ENCODE measurements around the gene ZNF516. TPM values are rescaled to one million over a fixed set of nuclear protein-coding genes. Genes with fewer than 3 reads are reported as not detected.
A peak's percentile ranks its signal among the peaks of the same experiment; 100 is the strongest.

Gene ZNF516
- total RNA-seq, 2 experiments from 2014 or later = 7.4 to 8.4 TPM

DNA sequence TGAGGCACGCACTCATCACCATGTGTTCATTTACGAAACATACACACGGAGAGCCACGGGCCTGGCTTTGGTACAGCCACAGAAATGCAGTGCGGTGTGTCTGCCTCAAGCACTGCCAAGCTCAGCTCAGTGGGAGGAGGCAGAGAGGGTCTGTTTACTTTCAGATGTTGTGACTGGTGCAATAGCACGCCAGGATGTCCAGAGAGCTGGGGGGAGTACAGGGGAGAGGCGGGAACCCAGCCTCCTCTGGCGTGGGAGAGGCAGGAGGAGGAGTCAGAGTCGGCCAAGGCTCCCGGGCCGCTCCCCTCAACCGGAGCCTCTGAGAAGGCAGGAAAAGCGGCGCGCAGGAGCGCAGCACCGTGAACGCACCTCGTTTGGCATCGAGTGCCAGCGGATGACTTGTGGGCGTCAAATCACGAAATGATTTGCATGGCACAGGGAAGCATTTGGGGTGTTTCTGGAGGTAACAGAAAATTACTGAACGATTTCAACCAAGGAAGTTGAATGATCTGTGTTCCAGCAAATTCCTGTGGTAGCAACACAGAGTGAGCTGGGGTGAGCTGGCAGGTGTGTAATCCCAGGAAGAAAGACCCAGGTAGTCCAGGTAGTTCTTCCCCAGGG is 143.0 kb downstream of the ZNF516 start:
- CTCF ChIA-PET = no interaction called here
- H3K4me3 Mint-ChIP-seq = no peak overlapping the region
- peaks cover 4% of the 10 kb centered on the region for H3K36me3 Mint-ChIP-seq (ENCODE audit: low read depth)
- peaks cover 7% of the 10 kb centered on the region for H3K27me3 Mint-ChIP-seq (ENCODE audit: low read depth)
- intact Hi-C loops (cut with micrococcal nuclease) = no loop called here
- H3K4me1 Mint-ChIP-seq (ENCODE audit: low read depth) = peaks cover 9% of the 10 kb centered on the region
- H3K27ac Mint-ChIP-seq = no peak overlapping the region
- H3K9me3 Mint-ChIP-seq = peaks cover 9% of the 10 kb centered on the region
- no peak for DNase-seq

- intact Hi-C loops (cut with micrococcal nuclease) = no loop called here
- CTCF ChIA-PET = no interaction called here
- Mint-ChIP-seq H3K27ac (no peak overlapping the region), H3K9me3 (peaks cover 9% of the 10 kb centered on the region), H3K4me3 (no peak overlapping the region), H3K27me3 (ENCODE audit: low read depth) (peaks cover 7% of the 10 kb centered on the region), H3K4me1 (ENCODE audit: low read depth) (peaks cover 9% of the 10 kb centered on the region), H3K36me3 (ENCODE audit: low read depth) (peaks cover 4% of the 10 kb centered on the region)
- no peak for DNase-seq
Observed at GRCh38 chr18:76350134-76351025, 144.7 kb downstream of the ZNF516 start.

- intact Hi-C loops (cut with micrococcal nuclease) = loop anchor here (1.0 to 10.0 kb wide), 5 partner anchors 77 to 1697 kb away; no protein-coding TSS in a partner anchor
- Mint-ChIP-seq H3K27ac (no peak overlapping the region), H3K27me3 (ENCODE audit: low read depth) (peaks cover 7% of the 10 kb centered on the region), H3K4me3 (no peak overlapping the region), H3K9me3 (peaks cover 7% of the 10 kb centered on the region), H3K36me3 (ENCODE audit: low read depth) (peaks cover 1% of the 10 kb centered on the region), H3K4me1 (ENCODE audit: low read depth) (peaks cover 9% of the 10 kb centered on the region)
- CTCF ChIA-PET = interaction anchor here (0.6 to 1.3 kb wide), 3 partner anchors 10 to 793 kb away, joined by 3 to 4 read pairs (median 3); no protein-coding TSS in a partner anchor
- DNase-seq = peak; percentile 80
Observed at GRCh38 chr18:76349067-76349715, 145.9 kb downstream of the ZNF516 start.

DNA sequence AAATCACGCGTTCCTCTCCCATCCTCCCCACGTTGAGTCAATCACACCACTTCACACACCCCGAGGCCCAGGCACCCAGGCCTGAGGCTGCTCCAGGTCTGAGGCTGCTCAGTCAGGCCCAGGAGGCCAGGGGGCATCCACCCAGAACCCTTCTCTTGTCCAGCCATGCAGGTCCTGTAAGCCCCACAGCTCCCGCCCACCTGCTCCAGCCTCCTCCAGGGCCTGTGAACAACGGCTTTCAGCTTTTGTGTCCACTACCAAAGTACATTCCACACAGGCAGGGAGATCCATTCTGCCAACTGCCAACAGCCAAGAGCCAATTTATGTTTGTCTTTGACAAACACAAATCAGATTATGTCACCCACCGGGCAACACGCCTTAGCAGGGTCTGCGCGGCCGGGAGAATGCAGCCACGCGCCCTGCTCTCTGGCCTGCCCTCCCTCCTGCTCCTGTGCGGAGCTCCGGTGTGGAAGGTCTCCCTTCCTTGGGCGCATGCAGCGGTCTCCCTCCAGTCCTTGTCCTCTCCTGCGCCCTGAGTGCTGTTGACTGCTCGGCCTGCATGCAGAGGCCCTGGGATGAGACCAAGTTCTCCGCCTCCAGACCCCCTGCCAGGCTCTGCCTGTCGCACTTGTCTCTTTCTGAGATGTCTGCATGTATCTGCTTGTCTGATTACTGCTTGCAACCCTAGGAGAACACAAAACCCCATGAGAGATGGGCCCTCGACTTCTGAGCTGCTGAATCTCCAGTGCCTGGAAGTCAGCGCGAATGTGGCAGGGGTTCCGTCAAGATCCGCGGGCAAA is 146.6 kb downstream of the ZNF516 start:
- Mint-ChIP-seq H3K27me3 (ENCODE audit: low read depth) (peaks cover 7% of the 10 kb centered on the region), H3K36me3 (ENCODE audit: low read depth) (no peaks in the 10 kb centered on the region), H3K27ac (no peak overlapping the region), H3K4me1 (ENCODE audit: low read depth) (peaks cover 9% of the 10 kb centered on the region), H3K4me3 (no peak overlapping the region), H3K9me3 (peaks cover 3% of the 10 kb centered on the region)
- DNase-seq = no peak
- CTCF ChIA-PET = interaction anchor here (0.6 to 1.3 kb wide), 4 partner anchors 9 to 793 kb away, joined by 3 to 4 read pairs (median 3); no protein-coding TSS in a partner anchor
- intact Hi-C loops (cut with micrococcal nuclease) = loop anchor here (1.0 to 10.0 kb wide), 5 partner anchors 76 to 1696 kb away; no protein-coding TSS in a partner anchor

GRCh38 chr18:76347341-76347740 is 147.7 kb downstream of the ZNF516 start:
- Mint-ChIP-seq H3K4me1 (ENCODE audit: low read depth) (peaks cover 9% of the 10 kb centered on the region), H3K27me3 (ENCODE audit: low read depth) (peaks cover 5% of the 10 kb centered on the region), H3K4me3 (no peak overlapping the region), H3K27ac (no peak overlapping the region), H3K36me3 (ENCODE audit: low read depth) (no peaks in the 10 kb centered on the region), H3K9me3 (no peaks in the 10 kb centered on the region)
- DNase-seq = no peak
- CTCF ChIA-PET = no interaction called here
- intact Hi-C loops (cut with micrococcal nuclease) = loop anchor here (5.0 to 10.0 kb wide), 3 partner anchors 75 to 873 kb away; no protein-coding TSS in a partner anchor

- no peak overlapping the region for H3K4me3 Mint-ChIP-seq
- H3K27me3 Mint-ChIP-seq (ENCODE audit: low read depth) = peaks cover 5% of the 10 kb centered on the region
- peaks cover 9% of the 10 kb centered on the region for H3K4me1 Mint-ChIP-seq (ENCODE audit: low read depth)
- H3K36me3 Mint-ChIP-seq (ENCODE audit: low read depth) = no peaks in the 10 kb centered on the region
- H3K9me3 Mint-ChIP-seq = no peaks in the 10 kb centered on the region
- intact Hi-C loops (cut with micrococcal nuclease) = loop anchor here (5.0 to 10.0 kb wide), 3 partner anchors 74 to 872 kb away; no protein-coding TSS in a partner anchor
- DNase-seq = no peak
- CTCF ChIA-PET = no interaction called here
- H3K27ac Mint-ChIP-seq = no peak overlapping the region
Observed at GRCh38 chr18:76346490-76347130, 148.4 kb downstream of the ZNF516 start.

- intact Hi-C loops (cut with micrococcal nuclease) = loop anchor here (5.0 to 10.0 kb wide), 3 partner anchors 74 to 871 kb away; no protein-coding TSS in a partner anchor
- peaks cover 9% of the 10 kb centered on the region for H3K4me1 Mint-ChIP-seq (ENCODE audit: low read depth)
- H3K27ac Mint-ChIP-seq = no peak overlapping the region
- H3K9me3 Mint-ChIP-seq = no peaks in the 10 kb centered on the region
- H3K27me3 Mint-ChIP-seq (ENCODE audit: low read depth) = peaks cover 5% of the 10 kb centered on the region
- CTCF ChIA-PET = interaction anchor here (0.6 kb wide), 1 partner anchor 676 kb away, joined by 3 read pairs; no protein-coding TSS in a partner anchor
- no peak overlapping the region for H3K4me3 Mint-ChIP-seq
- H3K36me3 Mint-ChIP-seq (ENCODE audit: low read depth) = no peaks in the 10 kb centered on the region
- no peak for DNase-seq
Observed at GRCh38 chr18:76345901-76346300, 149.1 kb downstream of the ZNF516 start.

DNA sequence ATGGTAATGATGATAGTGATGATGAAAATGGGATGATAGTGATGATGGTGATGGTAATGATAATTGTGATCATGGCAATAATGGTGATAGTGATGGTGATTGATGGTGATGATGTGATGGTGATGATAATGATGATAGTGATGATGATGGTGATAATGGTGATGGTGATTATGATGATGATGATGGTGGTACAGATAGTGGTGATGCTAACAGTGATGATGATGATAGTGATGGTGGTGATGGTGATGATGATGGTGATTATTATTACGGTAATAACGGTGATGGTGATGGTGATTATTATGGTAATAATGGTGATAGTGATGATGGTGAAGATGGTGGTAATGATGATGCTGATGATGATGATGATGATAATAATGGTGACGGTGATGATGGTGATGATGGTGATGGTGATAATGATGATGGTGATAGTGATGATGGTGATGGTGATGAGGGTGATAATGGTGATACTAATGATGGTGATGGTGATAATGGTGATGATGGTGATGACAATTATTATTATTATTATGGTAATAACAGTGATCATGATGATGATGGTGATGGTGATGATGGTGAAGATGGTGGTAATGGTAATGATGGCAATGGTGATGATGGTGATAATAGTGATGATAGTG is 151.0 kb downstream of the ZNF516 start:
- peaks cover 5% of the 10 kb centered on the region for H3K4me1 Mint-ChIP-seq (ENCODE audit: low read depth)
- peaks cover 6% of the 10 kb centered on the region for H3K9me3 Mint-ChIP-seq
- H3K27me3 Mint-ChIP-seq (ENCODE audit: low read depth) = no peaks in the 10 kb centered on the region
- H3K36me3 Mint-ChIP-seq (ENCODE audit: low read depth) = no peaks in the 10 kb centered on the region
- no peak for DNase-seq
- no peak overlapping the region for H3K4me3 Mint-ChIP-seq
- intact Hi-C loops (cut with micrococcal nuclease) = loop anchor here (10.0 kb wide), 1 partner anchor 869 kb away; no protein-coding TSS in a partner anchor
- H3K27ac Mint-ChIP-seq = no peak overlapping the region
- CTCF ChIA-PET = no interaction called here

DNA sequence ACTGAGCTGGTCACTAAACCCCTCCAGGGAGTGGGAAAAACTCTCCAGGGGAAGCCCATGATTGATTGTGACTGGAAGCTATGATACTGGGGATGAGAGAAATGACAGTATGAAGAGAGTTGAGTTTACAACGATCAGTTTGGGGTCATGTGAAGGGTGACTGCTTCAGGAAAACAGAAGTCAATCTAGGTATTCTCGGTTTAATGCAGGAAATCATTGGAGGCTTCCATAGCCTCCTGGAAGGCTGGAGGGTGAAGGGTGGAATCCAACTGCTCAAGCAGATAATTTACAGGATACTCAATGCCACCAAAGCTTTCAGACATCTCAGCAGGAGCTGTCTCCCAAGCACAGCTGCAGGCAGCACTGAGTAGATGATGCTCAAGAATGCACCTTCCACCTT is 154.6 kb downstream of the ZNF516 start:
- CTCF ChIA-PET = no interaction called here
- H3K36me3 Mint-ChIP-seq (ENCODE audit: low read depth) = no peaks in the 10 kb centered on the region
- H3K9me3 Mint-ChIP-seq = peaks cover 6% of the 10 kb centered on the region
- H3K27ac Mint-ChIP-seq = no peak overlapping the region
- DNase-seq = no peak
- H3K4me3 Mint-ChIP-seq = no peak overlapping the region
- peaks cover 2% of the 10 kb centered on the region for H3K27me3 Mint-ChIP-seq (ENCODE audit: low read depth)
- H3K4me1 Mint-ChIP-seq (ENCODE audit: low read depth) = no peaks in the 10 kb centered on the region
- intact Hi-C loops (cut with micrococcal nuclease) = loop anchor here (10.0 kb wide), 1 partner anchor 866 kb away; no protein-coding TSS in a partner anchor

- no peak overlapping the region for H3K27ac Mint-ChIP-seq
- no peaks in the 10 kb centered on the region for H3K4me1 Mint-ChIP-seq (ENCODE audit: low read depth)
- no peaks in the 10 kb centered on the region for H3K36me3 Mint-ChIP-seq (ENCODE audit: low read depth)
- no peak overlapping the region for H3K4me3 Mint-ChIP-seq
- H3K9me3 Mint-ChIP-seq = peaks cover 6% of the 10 kb centered on the region
- H3K27me3 Mint-ChIP-seq (ENCODE audit: low read depth) = peaks cover 2% of the 10 kb centered on the region
- no peak for DNase-seq
- intact Hi-C loops (cut with micrococcal nuclease) = no loop called here
- CTCF ChIA-PET = interaction anchor here (1.3 kb wide), 1 partner anchor 9 kb away, joined by 4 read pairs; no protein-coding TSS in a partner anchor
Observed at GRCh38 chr18:76339246-76339620, 155.8 kb downstream of the ZNF516 start.

Measured in activated naive CD4-positive, alpha-beta T cell treated with anti-CD3 and anti-CD28 coated beads for 36 hours (primary cell).